Mesenchymal stem cell (in vitro differentiated cells and primary cell): Measurements from ENCODE around the gene DCTD. TPM values are rescaled to one million over a fixed set of nuclear protein-coding genes. Genes with fewer than 3 reads are reported as not detected.

Source experiments
- DNase-seq: peaks from one replicate; pipeline ENCODE4 v3.0.0-alpha.2; 2013
- H2AFZ ChIP-seq: one replicate; pipeline ENCODE4 v1.6.1; 2013; ENCODE audit warnings: low read depth, mild to moderate bottlenecking, control low read depth, inconsistent platforms, low read length, moderate library complexity
- H2AK5ac ChIP-seq: 2 replicates; pipeline ENCODE4 v1.6.1; 2013; ENCODE audit warnings: low read length, moderate library complexity, mild to moderate bottlenecking, inconsistent platforms; ENCODE audit not compliant: severe bottlenecking
- H2BK120ac ChIP-seq: one replicate; pipeline ENCODE4 v1.6.1; 2013; ENCODE audit warnings: low read depth, mild to moderate bottlenecking, inconsistent platforms, low read length, moderate library complexity
- H2BK12ac ChIP-seq, 2 experiments: one replicate each; pipeline ENCODE4 v1.6.1; 2013; ENCODE audit warnings: inconsistent platforms in 2 of 2, low read length in 2 of 2, mild to moderate bottlenecking in 2 of 2, moderate library complexity in 2 of 2, control low read depth in 1 of 2
- H2BK15ac ChIP-seq: one replicate; pipeline ENCODE4 v1.6.1; 2013; ENCODE audit warnings: mild to moderate bottlenecking, low read depth, inconsistent platforms; ENCODE audit not compliant: poor library complexity, severe bottlenecking
- H2BK5ac ChIP-seq: 2 replicates; pipeline ENCODE4 v1.6.1; 2013; ENCODE audit warnings: low read depth, mild to moderate bottlenecking, low read length, control low read depth, inconsistent platforms; ENCODE audit not compliant: poor library complexity, severe bottlenecking
- H3K14ac ChIP-seq, 2 experiments: one replicate each; pipeline ENCODE4 v1.6.1; 2013; ENCODE audit warnings: inconsistent platforms in 2 of 2, low read length in 2 of 2, control low read depth in 1 of 2, mild to moderate bottlenecking in 1 of 2, moderate library complexity in 1 of 2
- H3K18ac ChIP-seq, 2 experiments: one replicate each; pipeline ENCODE4 v1.6.1; 2013; ENCODE audit warnings: inconsistent platforms in 2 of 2, low read length in 2 of 2, control low read depth in 1 of 2, low read depth in 1 of 2, mild to moderate bottlenecking in 1 of 2
- H3K23ac ChIP-seq, 2 experiments: one replicate each; pipeline ENCODE4 v1.6.1; 2013; ENCODE audit warnings: inconsistent platforms in 2 of 2, low read length in 2 of 2, mild to moderate bottlenecking in 2 of 2, moderate library complexity in 2 of 2, control low read depth in 1 of 2
- H3K27ac ChIP-seq: 2 replicates; pipeline ENCODE4 v1.5.1; 2013; ENCODE audit warnings: mild to moderate bottlenecking, moderate library complexity, low read length, control low read depth, inconsistent platforms; ENCODE audit not compliant: poor library complexity, severe bottlenecking
- H3K27me3 ChIP-seq, 2 experiments: 2 replicates each; pipeline versions ENCODE4 v1.6.1 to v1.7.0; 2013; ENCODE audit warnings: low read length in 2 of 2, mild to moderate bottlenecking in 2 of 2, moderate library complexity in 2 of 2, control low read depth in 1 of 2, inconsistent platforms in 1 of 2; ENCODE audit not compliant: control insufficient read depth in 1 of 2, insufficient read depth in 1 of 2
- H3K36me3 ChIP-seq, 2 experiments: 2 replicates each; pipeline versions ENCODE4 v1.6.1 to v1.7.0; 2013; ENCODE audit warnings: low read length in 2 of 2, control low read depth in 1 of 2, inconsistent platforms in 1 of 2, low read depth in 1 of 2, mild to moderate bottlenecking in 1 of 2; ENCODE audit not compliant: insufficient read depth in 2 of 2, control insufficient read depth in 1 of 2
- H3K4ac ChIP-seq, 2 experiments: one replicate each; pipeline ENCODE4 v1.6.1; 2013; ENCODE audit warnings: inconsistent platforms in 2 of 2, low read length in 2 of 2, mild to moderate bottlenecking in 2 of 2, moderate library complexity in 2 of 2, control low read depth in 1 of 2, low read depth in 1 of 2
- H3K4me1 ChIP-seq: 2 replicates; pipeline ENCODE4 v1.6.1; 2013; ENCODE audit warnings: low read depth, low read length, control low read depth; ENCODE audit not compliant: control insufficient read depth, insufficient read depth
- H3K4me2 ChIP-seq: 2 replicates; pipeline ENCODE4 v1.6.1; 2013; ENCODE audit warnings: low read length, mild to moderate bottlenecking, inconsistent platforms; ENCODE audit not compliant: poor library complexity, severe bottlenecking
- H3K4me3 ChIP-seq, 2 experiments: 2 replicates each; pipeline versions ENCODE4 v1.5.1 to v1.7.0; 2013; ENCODE audit warnings: low read length in 2 of 2, mild to moderate bottlenecking in 2 of 2, control low read depth in 1 of 2, low read depth in 1 of 2; ENCODE audit not compliant: insufficient read depth in 1 of 2
- H3K79me1 ChIP-seq: replicated peaks from 2 replicates; pipeline ENCODE4 v1.6.1; 2013; ENCODE audit warnings: mild to moderate bottlenecking, control low read depth, low read length, inconsistent platforms; ENCODE audit not compliant: poor library complexity, severe bottlenecking
- H3K9ac ChIP-seq: 2 replicates; pipeline ENCODE4 v1.7.0; 2013; ENCODE audit warnings: mild to moderate bottlenecking, low read length, moderate library complexity
- H3K9me3 ChIP-seq: 2 replicates; pipeline ENCODE4 v1.7.0; 2013; ENCODE audit warnings: mild to moderate bottlenecking, low read length; ENCODE audit not compliant: control insufficient read depth
- H4K8ac ChIP-seq: one replicate; pipeline ENCODE4 v1.6.1; 2013; ENCODE audit warnings: inconsistent platforms, mild to moderate bottlenecking, low read length, moderate library complexity
- H4K91ac ChIP-seq: one replicate; pipeline ENCODE4 v1.6.1; 2013; ENCODE audit warnings: mild to moderate bottlenecking, low read length, inconsistent platforms
- WGBS: methylation state at CpG from one replicate; pipeline ENCODE4 v1.1.7; 2013; ENCODE audit warnings: mixed read lengths; 5-methylcytosine and 5-hydroxymethylcytosine counted together
- polyA plus RNA-seq, 2 experiments: library from polyadenylated mRNA; stranded (reverse); fragments of 200-250 nt; gene quantifications; one replicate each; pipeline ENCODE4 v1.2.3, GENCODE V29; 2013

DCTD gene
- polyA plus RNA-seq (2013, experiment 1 of 2) = 129 TPM
- polyA plus RNA-seq (2013, experiment 2 of 2) = 133 TPM

GRCh38 chr4:182917182-182918043 lies at the start of gene DCTD:
DCTD (minus strand) TSS chr4:182917386; CDS start chr4:182915568, 1,818 bp downstream.
- H3K4ac ChIP-seq = peak within 1 kb of the TSS; percentile 89 to 96
- peak within 1 kb of the TSS; percentile 63 for H2AK5ac ChIP-seq
- peak within 1 kb of the TSS; percentile 95 for H4K91ac ChIP-seq
- peak within 1 kb of the TSS in 1 of 2 experiments; percentile 99 for H3K14ac ChIP-seq
- peak; percentile 73 for DNase-seq
- H3K4me2 ChIP-seq = peak within 1 kb of the TSS; percentile 91
- peak within 1 kb of the TSS; percentile 96 to 98 for H3K18ac ChIP-seq
- H3K9ac ChIP-seq = peak within 1 kb of the TSS; percentile 94
- peaks cover 19% of the 10 kb centered on the region for H3K4me1 ChIP-seq
- peak within 1 kb of the TSS; percentile 80 for H3K27ac ChIP-seq
- H3K36me3 ChIP-seq = peaks cover 17 to 29% of the 10 kb centered on the region in 2 experiments
- peak within 1 kb of the TSS in 1 of 2 experiments; percentile 73 for H2BK12ac ChIP-seq
- peaks cover 16% of the 10 kb centered on the region for H3K79me1 ChIP-seq
- peak within 1 kb of the TSS; percentile 94 for H2BK15ac ChIP-seq
- WGBS = under 1% methylated on average over 68 of the region's 106 CpGs
- H3K4me3 ChIP-seq = peak within 1 kb of the TSS; percentile 88
- H2BK5ac ChIP-seq = peak within 1 kb of the TSS; percentile 84
- peak within 1 kb of the TSS in 1 of 2 experiments; percentile 94 for H3K23ac ChIP-seq
- peaks cover 0 to 4% of the 10 kb centered on the region in 2 experiments for H3K27me3 ChIP-seq
- H2AFZ ChIP-seq = peak within 1 kb of the TSS; percentile 97
- peak within 1 kb of the TSS; percentile 96 for H2BK120ac ChIP-seq
- peak within 1 kb of the TSS; percentile 96 for H4K8ac ChIP-seq
- H3K9me3 ChIP-seq = no peaks in the 10 kb centered on the region

GRCh38 chr4:182960746-182961145 lies 43.6 kb upstream of the DCTD start:
- no peak overlapping the region for H3K27ac ChIP-seq
- DNase-seq = no peak
- no peaks in the 10 kb centered on the region for H3K27me3 ChIP-seq
- H3K9me3 ChIP-seq = peaks cover 7% of the 10 kb centered on the region
- no peak overlapping the region for H3K23ac ChIP-seq
- no peak overlapping the region for H3K9ac ChIP-seq
- H2BK15ac ChIP-seq = no peak overlapping the region
- H3K4me1 ChIP-seq = no peaks in the 10 kb centered on the region
- H3K4me3 ChIP-seq = no peak overlapping the region
- 100% methylated on average over 1 of the region's 1 CpG for WGBS
- no peak overlapping the region for H3K18ac ChIP-seq
- H2BK120ac ChIP-seq = no peak overlapping the region
- no peak overlapping the region for H2AK5ac ChIP-seq
- no peak overlapping the region for H4K8ac ChIP-seq
- no peak overlapping the region for H2BK5ac ChIP-seq
- H4K91ac ChIP-seq = no peak overlapping the region
- H3K36me3 ChIP-seq = no peaks in the 10 kb centered on the region
- no peak overlapping the region for H3K4ac ChIP-seq
- no peak overlapping the region for H2AFZ ChIP-seq
- no peak overlapping the region for H3K4me2 ChIP-seq
- H3K79me1 ChIP-seq = no peaks in the 10 kb centered on the region
- no peak overlapping the region for H3K14ac ChIP-seq
- no peak overlapping the region for H2BK12ac ChIP-seq

GRCh38 chr4:182960228-182960627 lies 43.0 kb upstream of the DCTD start:
- H3K9ac ChIP-seq = no peak overlapping the region
- no peak overlapping the region for H4K91ac ChIP-seq
- H3K18ac ChIP-seq = no peak overlapping the region
- no peak overlapping the region for H3K4ac ChIP-seq
- H3K27ac ChIP-seq = no peak overlapping the region
- no peaks in the 10 kb centered on the region for H3K36me3 ChIP-seq
- 91% methylated on average over 9 of the region's 9 CpGs for WGBS
- H2AFZ ChIP-seq = no peak overlapping the region
- no peak overlapping the region for H2AK5ac ChIP-seq
- no peaks in the 10 kb centered on the region for H3K79me1 ChIP-seq
- no peak overlapping the region for H2BK5ac ChIP-seq
- no peak overlapping the region for H3K4me3 ChIP-seq
- H2BK12ac ChIP-seq = no peak overlapping the region
- peak overlapping the region in 1 of 2 experiments; percentile 80 for H3K14ac ChIP-seq
- no peak overlapping the region for H2BK15ac ChIP-seq
- H3K4me1 ChIP-seq = no peaks in the 10 kb centered on the region
- no peak overlapping the region for H3K4me2 ChIP-seq
- no peak overlapping the region for H4K8ac ChIP-seq
- no peak for DNase-seq
- H3K23ac ChIP-seq = peak overlapping the region in 1 of 2 experiments; percentile 2
- H3K27me3 ChIP-seq = no peaks in the 10 kb centered on the region
- H3K9me3 ChIP-seq = peaks cover 7% of the 10 kb centered on the region
- no peak overlapping the region for H2BK120ac ChIP-seq

GRCh38 chr4:182955411-182955810 lies 38.2 kb upstream of the DCTD start:
- Histone ChIP-seq H3K4me1 (no peaks in the 10 kb centered on the region), H3K27me3 (no peaks in the 10 kb centered on the region), H3K23ac (no peak overlapping the region), H3K18ac (no peak overlapping the region), H3K4ac (no peak overlapping the region), H3K79me1 (no peaks in the 10 kb centered on the region), H2AK5ac (no peak overlapping the region), H3K36me3 (no peaks in the 10 kb centered on the region), H2BK5ac (no peak overlapping the region), H3K4me2 (no peak overlapping the region), H4K91ac (no peak overlapping the region), H2BK15ac (no peak overlapping the region), H2BK12ac (no peak overlapping the region), H3K9ac (no peak overlapping the region), H3K14ac (no peak overlapping the region), H4K8ac (no peak overlapping the region), H2BK120ac (no peak overlapping the region), H3K27ac (no peak overlapping the region), H2AFZ (no peak overlapping the region), H3K4me3 (no peak overlapping the region), H3K9me3 (peaks cover 7% of the 10 kb centered on the region)
- peak; percentile 51 for DNase-seq
- WGBS = 58% methylated on average over 2 of the region's 2 CpGs
